GM23338 (cell line): ENCODE results near the gene CD14. TPM values are rescaled to one million over a fixed set of nuclear protein-coding genes. Genes with fewer than 3 reads are reported as not detected.

Source experiments
- ATAC-seq: fragments of 200-7000 bp; cut with Tn5 transposase; 3 replicates; pipeline ENCODE4 v1.9.1; 2020
- DNase-seq: peaks from one replicate; pipeline ENCODE4 v3.0.0-alpha.2; 2015; ENCODE audit warnings: low spot score
- H2AFZ ChIP-seq: fragments of 200-600 bp; sonication (generic); 2 replicates; pipeline ENCODE4 v1.8.0; 2016; ENCODE audit warnings: antibody characterized with exemption, mild to moderate bottlenecking, moderate library complexity
- H3F3A ChIP-seq: fragments of 200-600 bp; sonication (generic); replicated peaks from 2 replicates; pipeline ENCODE4 v1.8.0; 2017; ENCODE audit warnings: antibody characterized with exemption, mixed run types, low read depth
- H3K27ac ChIP-seq: fragments of 200-600 bp; sonication (generic); 2 replicates; pipeline ENCODE4 v1.6.1; 2016; ENCODE audit warnings: low read depth
- H3K27me3 ChIP-seq: fragments of 200-600 bp; sonication (generic); 2 replicates; pipeline ENCODE4 v1.8.0; 2016; ENCODE audit warnings: mild to moderate bottlenecking, mixed run types, moderate library complexity; ENCODE audit not compliant: insufficient read depth
- H3K36me3 ChIP-seq: fragments of 200-600 bp; sonication (generic); 2 replicates; pipeline ENCODE4 v1.8.0; 2016; ENCODE audit warnings: mild to moderate bottlenecking; ENCODE audit not compliant: insufficient read depth
- H3K4me1 ChIP-seq: fragments of 200-600 bp; sonication (generic); 2 replicates; pipeline ENCODE4 v1.8.0; 2016; ENCODE audit warnings: mild to moderate bottlenecking, moderate library complexity; ENCODE audit not compliant: insufficient read depth
- H3K4me2 ChIP-seq: fragments of 200-600 bp; sonication (generic); 2 replicates; pipeline ENCODE4 v1.7.1; 2017; ENCODE audit warnings: mixed run types
- H3K4me3 ChIP-seq: fragments of 200-600 bp; sonication (generic); 2 replicates; pipeline ENCODE4 v1.6.1; 2016; ENCODE audit warnings: mixed run types
- H3K79me2 ChIP-seq: fragments of 200-600 bp; sonication (generic); replicated peaks from 2 replicates; pipeline ENCODE4 v1.8.0; 2017; ENCODE audit warnings: mild to moderate bottlenecking; ENCODE audit not compliant: insufficient read depth
- H3K9me2 ChIP-seq: fragments of 200-600 bp; sonication (generic); 2 replicates; pipeline ENCODE4 v1.8.0; 2017; ENCODE audit not compliant: insufficient read depth
- H4K20me1 ChIP-seq: fragments of 200-600 bp; sonication (generic); replicated peaks from 2 replicates; pipeline ENCODE4 v1.8.0; 2017; ENCODE audit warnings: mild to moderate bottlenecking; ENCODE audit not compliant: insufficient read depth
- H3K27ac Mint-ChIP-seq: 2 replicates; pipeline ENCODE4 v1.8.0; 2020; ENCODE audit warnings: inconsistent platforms, mild to moderate bottlenecking, moderate library complexity, mixed read lengths
- H3K27me3 Mint-ChIP-seq: 3 replicates; pipeline ENCODE4 v1.8.0; 2022; ENCODE audit warnings: low read depth, mild to moderate bottlenecking, moderate library complexity, mixed read lengths, inconsistent platforms; ENCODE audit not compliant: insufficient read depth, poor library complexity
- H3K36me3 Mint-ChIP-seq: 3 replicates; pipeline ENCODE4 v1.8.0; 2021; ENCODE audit warnings: low read depth, mild to moderate bottlenecking, inconsistent platforms, moderate library complexity, mixed read lengths
- H3K4me1 Mint-ChIP-seq: 3 replicates; pipeline ENCODE4 v1.8.0; 2020; ENCODE audit warnings: mild to moderate bottlenecking, inconsistent platforms, mixed read lengths
- H3K4me3 Mint-ChIP-seq: 3 replicates; pipeline ENCODE4 v1.8.0; 2021; ENCODE audit warnings: moderate library complexity, mild to moderate bottlenecking, inconsistent platforms, mixed read lengths
- H3K9me3 Mint-ChIP-seq: 3 replicates; pipeline ENCODE4 v1.8.0; 2020; ENCODE audit warnings: moderate library complexity, mild to moderate bottlenecking, inconsistent platforms, mixed read lengths
- CREB1 ChIP-seq: fragments of 250-450 bp; sonication (Bioruptor Pico); IDR thresholded peaks from 2 replicates; pipeline ENCODE4 v1.5.0; 2020; ENCODE audit warnings: low read depth, mild to moderate bottlenecking, moderate library complexity
- EZH2 ChIP-seq: fragments of 200-600 bp; sonication (generic); IDR thresholded peaks from one replicate; pipeline ENCODE4 v1.8.0; 2017; ENCODE audit warnings: antibody characterized with exemption, mild to moderate bottlenecking, low read depth; ENCODE audit not compliant: unreplicated experiment
- EZH2phosphoT487 ChIP-seq: fragments of 200-600 bp; sonication (generic); IDR thresholded peaks from one replicate; pipeline ENCODE4 v1.8.1; 2018; ENCODE audit warnings: antibody characterized with exemption; ENCODE audit not compliant: unreplicated experiment
- JUNB ChIP-seq: IDR thresholded peaks from one replicate; pipeline ENCODE4 v1.6.1; 2016; ENCODE audit warnings: antibody characterized with exemption; ENCODE audit not compliant: unreplicated experiment
- NANOG ChIP-seq: IDR thresholded peaks from 2 replicates; pipeline ENCODE4 v1.6.1; 2016; ENCODE audit warnings: antibody characterized with exemption, borderline replicate concordance
- POLR2AphosphoS5 ChIP-seq: IDR thresholded peaks from 2 replicates; pipeline ENCODE4 v1.6.1; 2016; ENCODE audit warnings: antibody characterized with exemption, low read depth
- STAT1 ChIP-seq: IDR thresholded peaks from one replicate; pipeline ENCODE4 v1.6.1; 2016; ENCODE audit warnings: antibody characterized with exemption; ENCODE audit not compliant: unreplicated experiment
- ZNF114 ChIP-seq: fragments of 250-450 bp; sonication (Bioruptor Pico); IDR thresholded peaks from 2 replicates; pipeline ENCODE4 v1.5.0; 2020; ENCODE audit warnings: mild to moderate bottlenecking, moderate library complexity
- ZNF331 ChIP-seq: fragments of 250-450 bp; sonication (Bioruptor Pico); IDR thresholded peaks from 2 replicates; pipeline ENCODE4 v1.5.0; 2020; ENCODE audit warnings: low read depth, mild to moderate bottlenecking, moderate library complexity
- polyA plus RNA-seq: library from polyadenylated mRNA; unstranded; fragments of >200 nt; fragmentation: Nextera tagmentation; extraction: Ambion mirVana; gene quantifications from 2 replicates; pipeline ENCODE4 v1.2.1, GENCODE V29; 2016
- total RNA-seq: library from RNA; depleted of rRNA; stranded (reverse); fragments of >200 nt; shearing (Covaris generic); gene quantifications from 2 replicates; pipeline ENCODE4 v1.2.3, GENCODE V29; 2014
- TF ChIP-seq, protein P1 (sequence below), 2 experiments: fragments of 200-600 bp in 1 of 2; sonication (generic) in 1 of 2; conservative IDR thresholded peaks; 2 replicates each; pipeline versions ENCODE4 v1.5.1 to v1.6.1; 2016 to 2017; ENCODE audit warnings: antibody characterized with exemption in 2 of 2, low read depth in 2 of 2, mild to moderate bottlenecking in 2 of 2, moderate library complexity in 1 of 2
- TF ChIP-seq, protein P2 (sequence below): IDR thresholded peaks from 2 replicates; pipeline ENCODE4 v1.6.1; 2016; ENCODE audit warnings: antibody characterized with exemption
- TF ChIP-seq, protein P3 (sequence below): fragments of 250-450 bp; sonication (Bioruptor Pico); IDR thresholded peaks from 2 replicates; pipeline ENCODE4 v1.5.0; 2020; ENCODE audit warnings: mild to moderate bottlenecking, moderate library complexity
- TF ChIP-seq, protein P4 (sequence below): IDR thresholded peaks from one replicate; pipeline ENCODE4 v1.6.1; 2018; ENCODE audit warnings: antibody characterized with exemption; ENCODE audit not compliant: unreplicated experiment

Gene CD14
- total and polyA plus RNA-seq, 2 experiments from 2014 or later: not detected

DNA sequence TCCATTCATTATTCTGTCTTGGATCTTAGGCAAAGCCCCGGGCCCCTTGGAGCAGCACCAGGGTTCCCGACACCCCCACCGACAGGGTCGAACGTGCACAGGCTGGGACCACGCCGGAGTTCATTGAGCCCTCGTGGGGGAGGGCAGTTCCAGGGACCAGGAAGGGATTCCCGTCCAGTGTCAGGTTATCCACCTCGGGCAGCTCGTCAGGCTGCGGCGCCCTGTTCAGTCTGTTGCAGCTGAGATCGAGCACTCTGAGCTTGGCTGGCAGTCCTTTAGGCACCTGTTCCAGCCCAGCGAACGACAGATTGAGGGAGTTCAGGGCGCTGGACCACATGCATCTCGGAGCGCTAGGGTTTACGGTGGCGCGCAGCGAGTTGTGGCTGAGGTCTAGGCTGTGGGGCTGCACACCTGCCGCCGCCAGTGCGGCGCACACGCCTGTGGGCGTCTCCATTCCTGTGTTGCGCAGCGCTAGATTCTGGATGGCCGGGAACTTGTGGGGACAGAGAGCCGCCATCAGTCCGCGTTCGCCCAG, 1.1 kb downstream of the CD14 start:
- Mint-ChIP-seq H3K4me3 (peak overlapping the region; percentile 52; the same call in 2 of the 3 replicates), H3K27ac (no peak overlapping the region), H3K27me3 (peaks cover 25% of the 10 kb centered on the region), H3K9me3 (peaks cover 47% of the 10 kb centered on the region), H3K4me1 (no peaks in the 10 kb centered on the region; the same call in 2 of the 3 replicates), H3K36me3 (peaks cover 11% of the 10 kb centered on the region; the same call in 2 of the 3 replicates)
- H3F3A ChIP-seq: no peaks in the 10 kb centered on the region
- H3K36me3 ChIP-seq: peaks cover 6% of the 10 kb centered on the region; the same call in 1 of the 2 replicates
- peak; percentile 63 for ATAC-seq
- TF ChIP-seq, protein P1, sequence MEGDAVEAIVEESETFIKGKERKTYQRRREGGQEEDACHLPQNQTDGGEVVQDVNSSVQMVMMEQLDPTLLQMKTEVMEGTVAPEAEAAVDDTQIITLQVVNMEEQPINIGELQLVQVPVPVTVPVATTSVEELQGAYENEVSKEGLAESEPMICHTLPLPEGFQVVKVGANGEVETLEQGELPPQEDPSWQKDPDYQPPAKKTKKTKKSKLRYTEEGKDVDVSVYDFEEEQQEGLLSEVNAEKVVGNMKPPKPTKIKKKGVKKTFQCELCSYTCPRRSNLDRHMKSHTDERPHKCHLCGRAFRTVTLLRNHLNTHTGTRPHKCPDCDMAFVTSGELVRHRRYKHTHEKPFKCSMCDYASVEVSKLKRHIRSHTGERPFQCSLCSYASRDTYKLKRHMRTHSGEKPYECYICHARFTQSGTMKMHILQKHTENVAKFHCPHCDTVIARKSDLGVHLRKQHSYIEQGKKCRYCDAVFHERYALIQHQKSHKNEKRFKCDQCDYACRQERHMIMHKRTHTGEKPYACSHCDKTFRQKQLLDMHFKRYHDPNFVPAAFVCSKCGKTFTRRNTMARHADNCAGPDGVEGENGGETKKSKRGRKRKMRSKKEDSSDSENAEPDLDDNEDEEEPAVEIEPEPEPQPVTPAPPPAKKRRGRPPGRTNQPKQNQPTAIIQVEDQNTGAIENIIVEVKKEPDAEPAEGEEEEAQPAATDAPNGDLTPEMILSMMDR (conservative IDR thresholded peaks at IDR 0.05; ENCODE audit: low read depth in 2 of 2): no peak
- TF ChIP-seq EZH2: no peak
- TF ChIP-seq, protein P2, sequence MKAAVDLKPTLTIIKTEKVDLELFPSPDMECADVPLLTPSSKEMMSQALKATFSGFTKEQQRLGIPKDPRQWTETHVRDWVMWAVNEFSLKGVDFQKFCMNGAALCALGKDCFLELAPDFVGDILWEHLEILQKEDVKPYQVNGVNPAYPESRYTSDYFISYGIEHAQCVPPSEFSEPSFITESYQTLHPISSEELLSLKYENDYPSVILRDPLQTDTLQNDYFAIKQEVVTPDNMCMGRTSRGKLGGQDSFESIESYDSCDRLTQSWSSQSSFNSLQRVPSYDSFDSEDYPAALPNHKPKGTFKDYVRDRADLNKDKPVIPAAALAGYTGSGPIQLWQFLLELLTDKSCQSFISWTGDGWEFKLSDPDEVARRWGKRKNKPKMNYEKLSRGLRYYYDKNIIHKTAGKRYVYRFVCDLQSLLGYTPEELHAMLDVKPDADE: no peak
- no peak for TF ChIP-seq EZH2phosphoT487
- TF ChIP-seq NANOG: no peak
- no peak for TF ChIP-seq JUNB
- no peak for TF ChIP-seq POLR2AphosphoS5
- no peak for TF ChIP-seq STAT1
- TF ChIP-seq, protein P3, sequence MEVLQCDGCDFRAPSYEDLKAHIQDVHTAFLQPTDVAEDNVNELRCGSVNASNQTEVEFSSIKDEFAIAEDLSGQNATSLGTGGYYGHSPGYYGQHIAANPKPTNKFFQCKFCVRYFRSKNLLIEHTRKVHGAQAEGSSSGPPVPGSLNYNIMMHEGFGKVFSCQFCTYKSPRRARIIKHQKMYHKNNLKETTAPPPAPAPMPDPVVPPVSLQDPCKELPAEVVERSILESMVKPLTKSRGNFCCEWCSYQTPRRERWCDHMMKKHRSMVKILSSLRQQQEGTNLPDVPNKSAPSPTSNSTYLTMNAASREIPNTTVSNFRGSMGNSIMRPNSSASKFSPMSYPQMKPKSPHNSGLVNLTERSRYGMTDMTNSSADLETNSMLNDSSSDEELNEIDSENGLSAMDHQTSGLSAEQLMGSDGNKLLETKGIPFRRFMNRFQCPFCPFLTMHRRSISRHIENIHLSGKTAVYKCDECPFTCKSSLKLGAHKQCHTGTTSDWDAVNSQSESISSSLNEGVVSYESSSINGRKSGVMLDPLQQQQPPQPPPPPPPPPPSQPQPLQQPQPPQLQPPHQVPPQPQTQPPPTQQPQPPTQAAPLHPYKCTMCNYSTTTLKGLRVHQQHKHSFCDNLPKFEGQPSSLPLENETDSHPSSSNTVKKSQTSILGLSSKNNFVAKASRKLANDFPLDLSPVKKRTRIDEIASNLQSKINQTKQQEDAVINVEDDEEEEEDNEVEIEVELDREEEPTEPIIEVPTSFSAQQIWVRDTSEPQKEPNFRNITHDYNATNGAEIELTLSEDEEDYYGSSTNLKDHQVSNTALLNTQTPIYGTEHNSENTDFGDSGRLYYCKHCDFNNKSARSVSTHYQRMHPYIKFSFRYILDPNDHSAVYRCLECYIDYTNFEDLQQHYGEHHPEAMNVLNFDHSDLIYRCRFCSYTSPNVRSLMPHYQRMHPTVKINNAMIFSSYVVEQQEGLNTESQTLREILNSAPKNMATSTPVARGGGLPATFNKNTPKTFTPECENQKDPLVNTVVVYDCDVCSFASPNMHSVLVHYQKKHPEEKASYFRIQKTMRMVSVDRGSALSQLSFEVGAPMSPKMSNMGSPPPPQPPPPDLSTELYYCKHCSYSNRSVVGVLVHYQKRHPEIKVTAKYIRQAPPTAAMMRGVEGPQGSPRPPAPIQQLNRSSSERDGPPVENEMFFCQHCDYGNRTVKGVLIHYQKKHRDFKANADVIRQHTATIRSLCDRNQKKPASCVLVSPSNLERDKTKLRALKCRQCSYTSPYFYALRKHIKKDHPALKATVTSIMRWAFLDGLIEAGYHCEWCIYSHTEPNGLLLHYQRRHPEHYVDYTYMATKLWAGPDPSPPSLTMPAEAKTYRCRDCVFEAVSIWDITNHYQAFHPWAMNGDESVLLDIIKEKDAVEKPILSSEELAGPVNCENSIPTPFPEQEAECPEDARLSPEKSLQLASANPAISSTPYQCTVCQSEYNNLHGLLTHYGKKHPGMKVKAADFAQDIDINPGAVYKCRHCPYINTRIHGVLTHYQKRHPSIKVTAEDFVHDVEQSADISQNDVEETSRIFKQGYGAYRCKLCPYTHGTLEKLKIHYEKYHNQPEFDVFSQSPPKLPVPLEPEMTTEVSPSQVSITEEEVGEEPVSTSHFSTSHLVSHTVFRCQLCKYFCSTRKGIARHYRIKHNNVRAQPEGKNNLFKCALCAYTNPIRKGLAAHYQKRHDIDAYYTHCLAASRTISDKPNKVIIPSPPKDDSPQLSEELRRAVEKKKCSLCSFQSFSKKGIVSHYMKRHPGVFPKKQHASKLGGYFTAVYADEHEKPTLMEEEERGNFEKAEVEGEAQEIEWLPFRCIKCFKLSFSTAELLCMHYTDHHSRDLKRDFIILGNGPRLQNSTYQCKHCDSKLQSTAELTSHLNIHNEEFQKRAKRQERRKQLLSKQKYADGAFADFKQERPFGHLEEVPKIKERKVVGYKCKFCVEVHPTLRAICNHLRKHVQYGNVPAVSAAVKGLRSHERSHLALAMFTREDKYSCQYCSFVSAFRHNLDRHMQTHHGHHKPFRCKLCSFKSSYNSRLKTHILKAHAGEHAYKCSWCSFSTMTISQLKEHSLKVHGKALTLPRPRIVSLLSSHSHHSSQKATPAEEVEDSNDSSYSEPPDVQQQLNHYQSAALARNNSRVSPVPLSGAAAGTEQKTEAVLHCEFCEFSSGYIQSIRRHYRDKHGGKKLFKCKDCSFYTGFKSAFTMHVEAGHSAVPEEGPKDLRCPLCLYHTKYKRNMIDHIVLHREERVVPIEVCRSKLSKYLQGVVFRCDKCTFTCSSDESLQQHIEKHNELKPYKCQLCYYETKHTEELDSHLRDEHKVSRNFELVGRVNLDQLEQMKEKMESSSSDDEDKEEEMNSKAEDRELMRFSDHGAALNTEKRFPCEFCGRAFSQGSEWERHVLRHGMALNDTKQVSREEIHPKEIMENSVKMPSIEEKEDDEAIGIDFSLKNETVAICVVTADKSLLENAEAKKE (CRISPR knock-in tag): no peak
- no peak for TF ChIP-seq CREB1
- TF ChIP-seq ZNF331 (CRISPR knock-in tag): no peak
- TF ChIP-seq, protein P4, sequence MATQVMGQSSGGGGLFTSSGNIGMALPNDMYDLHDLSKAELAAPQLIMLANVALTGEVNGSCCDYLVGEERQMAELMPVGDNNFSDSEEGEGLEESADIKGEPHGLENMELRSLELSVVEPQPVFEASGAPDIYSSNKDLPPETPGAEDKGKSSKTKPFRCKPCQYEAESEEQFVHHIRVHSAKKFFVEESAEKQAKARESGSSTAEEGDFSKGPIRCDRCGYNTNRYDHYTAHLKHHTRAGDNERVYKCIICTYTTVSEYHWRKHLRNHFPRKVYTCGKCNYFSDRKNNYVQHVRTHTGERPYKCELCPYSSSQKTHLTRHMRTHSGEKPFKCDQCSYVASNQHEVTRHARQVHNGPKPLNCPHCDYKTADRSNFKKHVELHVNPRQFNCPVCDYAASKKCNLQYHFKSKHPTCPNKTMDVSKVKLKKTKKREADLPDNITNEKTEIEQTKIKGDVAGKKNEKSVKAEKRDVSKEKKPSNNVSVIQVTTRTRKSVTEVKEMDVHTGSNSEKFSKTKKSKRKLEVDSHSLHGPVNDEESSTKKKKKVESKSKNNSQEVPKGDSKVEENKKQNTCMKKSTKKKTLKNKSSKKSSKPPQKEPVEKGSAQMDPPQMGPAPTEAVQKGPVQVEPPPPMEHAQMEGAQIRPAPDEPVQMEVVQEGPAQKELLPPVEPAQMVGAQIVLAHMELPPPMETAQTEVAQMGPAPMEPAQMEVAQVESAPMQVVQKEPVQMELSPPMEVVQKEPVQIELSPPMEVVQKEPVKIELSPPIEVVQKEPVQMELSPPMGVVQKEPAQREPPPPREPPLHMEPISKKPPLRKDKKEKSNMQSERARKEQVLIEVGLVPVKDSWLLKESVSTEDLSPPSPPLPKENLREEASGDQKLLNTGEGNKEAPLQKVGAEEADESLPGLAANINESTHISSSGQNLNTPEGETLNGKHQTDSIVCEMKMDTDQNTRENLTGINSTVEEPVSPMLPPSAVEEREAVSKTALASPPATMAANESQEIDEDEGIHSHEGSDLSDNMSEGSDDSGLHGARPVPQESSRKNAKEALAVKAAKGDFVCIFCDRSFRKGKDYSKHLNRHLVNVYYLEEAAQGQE: no peak
- no peak for TF ChIP-seq ZNF114 (CRISPR knock-in tag)
- peak; percentile 8 for DNase-seq
- H3K9me2 ChIP-seq: 0 out of 2 replicates have a peak, but pooled peaks cover 3% of the 10 kb centered on the region
- no peaks in the 10 kb centered on the region; the same call in 1 of the 2 replicates for H3K4me1 ChIP-seq
- H3K4me3 ChIP-seq: peak overlapping the region; percentile 41
- H4K20me1 ChIP-seq: no peaks in the 10 kb centered on the region
- peak overlapping the region; percentile 64 for H3K4me2 ChIP-seq
- peak overlapping the region; percentile 90; the same call in 1 of the 2 replicates for H2AFZ ChIP-seq
- H3K27ac ChIP-seq: no peak overlapping the region
- H3K79me2 ChIP-seq: no peaks in the 10 kb centered on the region
- peaks cover 39% of the 10 kb centered on the region for H3K27me3 ChIP-seq
